Measurements from ENCODE around the gene ALDH1L1.
A peak's percentile ranks its signal among the peaks of the same experiment; 100 is the strongest.

ALDH1L1 gene

DNA sequence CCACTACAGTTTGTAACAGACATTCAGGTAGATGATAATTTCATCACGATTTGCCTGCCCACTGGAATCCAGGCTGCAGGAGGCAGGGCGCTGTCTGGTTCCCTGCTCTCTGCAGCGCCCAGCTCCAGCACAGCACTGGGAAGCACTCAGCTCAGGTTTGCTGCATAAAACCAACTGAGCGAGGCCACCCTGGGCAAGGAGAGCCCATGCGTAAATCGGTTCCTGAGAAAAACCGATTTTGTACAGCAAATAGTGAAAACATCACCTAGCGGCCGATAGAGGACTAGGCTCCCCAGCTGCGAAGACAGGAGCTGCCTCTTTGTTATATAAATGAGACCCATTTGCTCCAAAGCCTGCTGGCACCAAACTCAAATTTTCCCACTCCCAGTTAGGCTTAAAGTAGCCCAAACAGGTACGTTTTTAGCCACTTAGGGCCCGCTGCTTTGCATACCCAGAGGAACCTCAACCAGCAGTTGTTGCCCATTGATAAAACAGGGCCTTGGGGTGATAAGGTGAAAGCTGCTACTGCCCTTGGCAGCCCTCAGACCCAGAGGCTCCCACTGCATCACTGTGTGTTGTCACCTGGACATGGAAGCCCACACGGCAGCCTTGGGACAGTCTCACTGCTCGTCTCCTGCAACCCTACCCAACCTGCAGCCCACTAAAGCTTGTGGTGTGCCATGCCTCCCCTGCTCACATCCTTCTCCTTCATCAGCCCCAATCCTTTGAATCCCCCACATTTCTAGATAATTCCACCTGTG lies 47.5 kb downstream of the ALDH1L1 start:
- peak; percentile 8 for DNase-seq

DNA sequence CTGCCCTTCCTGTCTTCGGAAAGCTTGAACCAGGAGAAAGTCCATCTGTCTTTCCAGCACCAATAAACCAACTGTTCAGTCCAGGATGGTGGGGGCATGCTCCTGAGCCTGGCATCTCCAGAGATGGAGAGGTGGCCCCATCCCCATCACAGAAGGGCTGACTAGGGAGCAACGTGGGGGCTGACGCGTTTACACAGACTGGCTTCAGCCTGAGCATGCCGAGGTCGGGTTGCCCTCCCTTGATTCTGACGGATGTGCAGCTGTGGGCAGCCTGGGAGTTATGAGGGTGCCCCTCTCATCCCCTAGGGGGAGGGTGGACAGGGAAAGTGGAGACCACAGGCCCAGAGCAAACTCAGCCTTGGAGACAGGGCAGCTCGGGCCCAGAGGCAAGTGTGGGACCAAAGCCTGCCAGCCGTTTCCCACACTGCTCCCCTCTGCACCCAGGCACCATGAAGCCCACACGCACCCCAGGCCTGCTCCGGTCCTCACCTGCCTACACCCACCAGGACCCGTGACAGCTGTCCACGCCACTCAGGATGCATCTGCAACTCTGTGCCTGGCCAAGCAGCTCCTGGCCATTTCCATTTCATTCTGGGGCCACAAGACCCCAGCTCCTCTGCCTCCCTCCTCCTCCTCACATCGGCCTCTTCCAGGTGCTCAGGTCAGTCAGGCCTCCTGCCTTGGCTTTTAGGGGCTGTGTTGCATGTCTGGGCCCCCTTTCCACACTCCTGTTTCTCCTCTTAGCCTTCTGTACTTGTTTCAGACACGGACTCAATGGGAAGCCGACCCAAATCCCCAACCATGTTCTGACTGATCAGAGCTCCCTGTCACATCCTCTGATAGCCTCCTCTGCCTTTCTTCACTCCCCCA lies 48.3 kb downstream of the ALDH1L1 start:
- DNase-seq, result peak; percentile 3

DNA sequence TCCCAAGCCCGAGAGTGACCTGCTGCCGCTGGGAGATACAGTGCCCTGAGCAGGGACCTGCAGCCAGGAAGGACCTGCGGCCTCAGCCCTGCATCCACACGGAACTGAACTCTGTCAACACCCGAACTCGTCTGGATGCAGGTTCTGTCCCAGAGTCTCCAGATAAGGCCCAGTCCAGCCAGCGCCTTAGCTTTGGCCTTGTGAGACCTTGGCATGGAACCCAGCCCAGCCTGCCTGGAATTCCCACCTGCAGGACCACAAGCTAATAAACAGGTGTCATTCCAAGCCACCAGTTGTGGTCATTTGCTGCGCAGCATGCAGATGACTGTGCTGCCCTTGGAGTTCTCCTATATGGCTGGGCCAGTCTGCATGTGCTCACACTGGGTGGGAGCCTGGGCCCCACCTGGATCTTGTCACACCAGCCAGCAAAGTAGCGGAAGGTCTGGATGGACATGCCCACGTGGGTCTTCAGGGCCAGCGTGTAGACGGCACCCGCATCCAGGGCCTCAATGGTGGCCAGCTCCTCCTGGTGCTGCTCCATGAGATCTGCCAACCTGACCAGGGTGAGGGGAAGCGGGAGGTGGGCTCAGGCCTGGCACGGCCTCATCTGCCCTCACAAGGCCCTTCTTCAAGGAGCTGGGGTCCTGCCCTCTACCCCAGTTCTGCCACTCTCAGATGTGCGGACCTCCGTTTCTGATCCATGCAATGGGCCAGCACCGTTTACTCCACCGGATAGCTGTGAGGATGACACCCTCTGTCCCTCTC lies 49.2 kb downstream of the ALDH1L1 start:
- DNase-seq, result peak; percentile 3

DNA sequence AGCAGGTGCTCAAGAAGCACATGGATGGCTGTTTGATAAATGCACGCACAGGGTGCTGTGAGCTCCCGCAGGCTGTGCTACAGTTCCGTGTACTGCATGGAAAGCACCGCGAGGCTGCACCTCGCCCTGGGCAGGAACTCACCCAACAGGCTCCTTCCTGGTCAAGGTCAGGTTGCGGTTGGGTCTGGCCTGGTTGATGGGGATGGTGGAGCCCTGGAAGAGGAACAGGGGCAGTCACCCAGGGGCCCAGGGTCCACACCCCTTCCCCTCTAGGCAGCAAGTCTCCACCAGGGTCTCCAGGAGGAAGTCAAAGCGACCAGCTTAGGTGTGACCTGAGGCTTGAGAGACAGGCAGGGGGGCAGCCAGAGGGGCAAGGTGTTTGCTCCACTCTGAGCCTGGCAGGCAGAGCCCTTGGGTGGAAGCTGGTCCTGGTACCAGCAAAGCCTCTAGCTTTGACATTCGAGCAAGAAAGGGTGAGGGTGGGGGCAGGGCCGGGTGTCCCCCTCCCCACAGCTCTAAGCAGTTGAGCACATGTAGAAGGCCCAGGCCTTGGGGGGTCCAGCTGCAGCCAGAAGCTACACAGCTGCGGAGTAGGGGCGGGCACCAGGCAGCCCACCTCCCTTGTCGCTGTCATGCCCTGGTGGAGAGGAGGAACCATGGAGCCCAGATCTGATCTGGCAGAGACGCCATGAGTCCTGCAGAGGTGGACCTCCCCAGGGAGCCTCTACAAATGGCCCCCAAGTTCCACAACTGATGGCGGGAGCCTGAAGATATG lies 50.1 kb downstream of the ALDH1L1 start:
- DNase-seq, result peak; percentile 5

DNA sequence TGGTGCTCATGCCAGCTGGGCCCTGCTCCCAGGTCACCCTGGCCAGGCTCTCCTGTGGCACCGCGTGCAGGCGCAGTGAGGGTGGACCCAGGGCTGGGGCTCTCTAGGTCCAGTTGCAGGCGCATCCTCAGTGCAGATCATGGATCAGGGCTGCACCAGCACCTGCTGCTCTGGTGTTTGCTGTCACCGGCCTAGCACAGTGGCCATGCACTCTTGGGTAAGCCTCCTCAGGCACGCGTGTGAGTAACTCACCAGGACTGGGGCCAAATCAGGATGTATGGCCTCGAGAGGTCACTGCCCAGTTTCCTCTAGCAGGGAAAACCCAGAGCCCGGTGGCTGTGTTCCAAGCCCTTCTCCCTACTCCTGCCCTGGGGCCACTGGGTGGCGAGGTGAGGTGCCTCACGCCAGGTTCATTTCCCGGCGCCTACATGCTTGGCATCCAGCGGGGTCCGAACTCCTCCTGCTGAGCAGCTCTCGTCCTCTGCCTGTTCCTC lies 50.9 kb downstream of the ALDH1L1 start:
- DNase-seq, result peak; percentile 7

DNA sequence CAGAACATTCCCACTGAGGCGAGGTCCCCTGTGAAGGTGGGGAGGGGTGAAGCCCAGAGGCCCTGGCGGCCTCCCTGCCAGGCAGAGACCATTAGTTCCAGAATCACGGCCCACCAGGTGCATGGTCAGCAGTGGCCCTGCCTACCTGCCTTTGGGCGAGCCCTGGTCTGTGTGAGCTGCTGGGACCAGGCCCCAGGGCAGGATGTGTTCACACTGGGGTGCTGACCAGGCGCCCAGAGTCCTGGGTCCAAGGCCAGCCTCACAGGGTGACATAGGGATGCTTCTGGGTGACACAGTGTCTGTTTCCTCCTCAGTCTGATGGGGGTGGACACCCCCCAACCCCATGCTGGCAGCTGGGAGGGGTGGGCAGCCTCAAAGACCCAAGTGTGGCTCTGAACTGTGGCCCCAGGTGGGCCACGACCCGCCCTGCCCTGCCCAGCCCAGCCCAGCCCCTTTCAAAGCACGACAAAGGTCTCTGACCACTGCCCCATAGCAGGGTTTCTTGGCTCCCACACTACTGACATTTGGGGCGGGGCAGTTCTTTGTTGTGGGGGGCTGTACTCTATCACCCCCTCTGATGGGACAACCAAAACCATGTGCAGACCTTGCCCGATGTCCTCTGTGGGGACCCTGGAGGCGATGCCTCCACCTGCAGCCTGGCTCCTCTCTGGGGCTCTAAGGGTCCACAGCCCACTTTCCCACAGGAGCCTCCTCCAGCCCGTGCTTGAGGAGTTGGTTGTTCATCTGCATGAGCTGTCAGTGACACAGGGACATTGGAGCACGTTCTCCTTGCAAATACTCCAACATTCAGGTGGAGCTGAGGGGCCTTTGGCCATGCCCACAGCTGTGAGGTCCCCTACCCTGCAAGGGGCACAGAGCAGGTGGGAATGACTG lies 51.6 kb downstream of the ALDH1L1 start:
- peak; percentile 8 for DNase-seq

DNA sequence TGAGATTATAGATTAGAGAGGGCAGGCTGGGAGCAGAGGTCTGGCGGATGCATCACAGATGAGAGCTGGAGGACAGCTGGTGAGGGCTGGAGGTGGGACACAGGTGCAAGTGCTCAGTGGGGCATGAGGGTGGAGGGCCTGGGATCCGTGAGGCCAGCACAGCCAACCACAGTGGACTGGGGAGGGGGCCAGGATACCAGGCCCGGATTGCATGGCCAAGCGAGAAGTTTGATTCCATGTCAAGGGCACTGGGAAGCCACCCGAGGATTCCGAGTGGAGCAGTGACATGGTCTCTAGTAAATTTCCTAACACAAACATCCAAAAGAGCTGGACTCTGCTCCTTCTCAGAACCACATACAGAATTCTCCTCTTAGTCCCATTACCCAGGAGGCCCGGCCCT lies 52.5 kb downstream of the ALDH1L1 start:
- DNase-seq, result peak; percentile 2

DNA sequence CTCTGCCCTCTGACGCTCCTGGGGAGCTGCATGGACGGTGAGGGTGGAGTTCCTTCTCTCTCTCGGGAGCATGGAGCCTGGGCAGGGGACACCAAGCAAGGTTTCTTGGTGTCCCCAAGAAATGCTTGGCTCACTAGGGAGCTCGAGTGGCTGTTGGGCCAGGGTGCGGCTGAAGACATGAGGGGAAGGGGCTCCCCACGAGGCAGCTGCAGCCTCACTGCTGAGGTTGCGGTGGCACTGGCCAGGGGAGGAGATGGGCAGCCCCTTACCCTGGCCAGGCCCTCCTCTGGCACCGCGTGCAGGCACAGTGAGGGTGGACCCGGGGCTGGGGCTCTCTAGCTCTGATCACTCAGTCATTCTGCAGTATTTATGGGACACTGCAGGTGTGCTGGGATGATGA lies 52.9 kb downstream of the ALDH1L1 start:
- DNase-seq, result peak; percentile 12

DNA sequence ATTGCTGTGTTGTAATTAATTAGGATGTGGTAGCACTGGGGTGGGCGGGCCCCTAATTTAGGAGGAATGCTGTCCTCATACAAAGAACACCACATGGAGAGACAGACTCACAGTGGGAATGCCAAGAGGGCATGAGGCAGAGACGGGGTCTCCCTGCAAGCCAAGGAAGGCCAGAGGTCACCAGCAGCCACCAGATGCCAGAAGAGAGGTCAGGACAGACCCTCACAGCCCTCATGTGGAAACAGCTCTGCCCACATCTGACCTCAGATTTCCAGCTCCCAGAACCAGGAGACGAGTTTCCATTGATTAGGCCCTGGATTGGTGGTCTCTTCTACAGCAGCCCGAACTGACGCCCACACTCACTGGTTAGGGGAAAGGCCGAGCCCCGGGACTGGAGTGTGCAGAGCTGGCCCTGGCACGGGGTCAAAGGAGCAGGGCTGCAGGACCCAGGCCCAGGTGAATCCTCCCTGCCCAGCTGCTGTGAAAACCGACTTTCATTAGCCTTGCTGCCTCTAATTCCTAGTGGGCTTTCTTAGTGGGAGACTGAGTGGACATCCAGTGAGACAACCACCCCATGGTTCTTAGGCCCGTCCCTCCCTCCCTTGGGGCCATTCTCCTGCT lies 53.5 kb downstream of the ALDH1L1 start:
- no peak for DNase-seq

DNA sequence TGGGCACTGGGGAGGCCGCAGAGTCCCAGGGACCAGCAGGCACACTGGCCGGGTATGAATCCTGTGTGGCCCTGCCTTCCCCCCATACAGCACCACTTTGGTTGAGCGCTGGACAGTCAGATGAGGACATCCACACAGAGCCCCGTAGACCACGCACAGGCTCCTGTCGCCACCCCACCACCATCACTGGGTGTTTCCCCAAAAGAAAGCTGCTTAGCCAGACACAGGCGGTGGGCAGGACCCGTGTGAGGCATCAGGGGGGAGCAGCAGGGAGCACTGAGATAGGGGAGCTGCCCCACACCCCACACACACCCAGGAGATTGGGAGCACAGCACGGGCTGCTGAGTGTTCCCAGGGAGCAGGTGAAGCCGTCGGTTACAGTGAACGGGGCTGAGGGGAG lies 54.1 kb downstream of the ALDH1L1 start:
- peak; percentile 6 for DNase-seq

DNA sequence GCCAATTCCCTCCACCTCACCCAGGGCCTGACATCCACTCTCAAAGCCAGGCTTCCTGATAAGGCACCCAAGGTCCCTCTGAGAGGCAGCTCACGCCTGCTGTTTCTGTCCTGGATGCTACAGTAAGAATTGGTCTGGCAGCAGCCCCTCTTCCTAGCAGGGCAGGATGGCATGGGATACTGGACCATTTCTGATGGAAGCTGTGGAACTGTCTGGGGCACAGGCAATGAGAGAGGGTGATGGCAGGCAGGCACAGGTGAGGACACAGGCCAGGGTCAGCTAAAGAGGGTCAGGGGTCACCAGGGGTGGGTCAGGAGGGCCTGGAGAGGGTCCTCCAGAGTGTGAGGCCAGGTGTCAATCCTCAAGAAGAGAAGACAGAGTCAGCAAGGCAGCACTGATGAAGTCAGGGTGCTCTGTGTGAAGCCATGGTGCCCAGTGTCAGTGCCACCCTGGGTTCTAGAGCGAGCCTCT lies 54.6 kb downstream of the ALDH1L1 start:
- DNase-seq, result peak; percentile 2

DNA sequence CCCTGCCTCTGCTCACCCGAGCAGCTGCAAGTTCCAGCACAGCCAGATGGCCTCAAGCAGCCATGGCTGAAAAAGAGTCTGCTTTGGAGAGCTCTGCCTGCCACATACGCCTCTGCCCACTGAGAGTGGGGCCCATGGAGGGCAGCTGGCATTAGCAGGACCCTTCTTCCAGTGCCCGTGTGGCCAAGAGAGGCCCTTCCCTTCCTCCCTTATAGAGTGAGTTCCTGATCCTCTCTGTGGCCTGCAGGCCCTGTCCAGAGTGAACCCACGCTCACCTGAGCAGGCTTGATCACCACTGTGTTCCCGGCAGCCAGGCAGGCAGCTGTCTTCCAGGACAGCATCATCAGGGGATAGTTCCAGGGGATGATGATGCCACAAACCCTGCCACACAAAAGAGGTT lies 55.0 kb downstream of the ALDH1L1 start:
- DNase-seq, result peak; percentile 2

DNA sequence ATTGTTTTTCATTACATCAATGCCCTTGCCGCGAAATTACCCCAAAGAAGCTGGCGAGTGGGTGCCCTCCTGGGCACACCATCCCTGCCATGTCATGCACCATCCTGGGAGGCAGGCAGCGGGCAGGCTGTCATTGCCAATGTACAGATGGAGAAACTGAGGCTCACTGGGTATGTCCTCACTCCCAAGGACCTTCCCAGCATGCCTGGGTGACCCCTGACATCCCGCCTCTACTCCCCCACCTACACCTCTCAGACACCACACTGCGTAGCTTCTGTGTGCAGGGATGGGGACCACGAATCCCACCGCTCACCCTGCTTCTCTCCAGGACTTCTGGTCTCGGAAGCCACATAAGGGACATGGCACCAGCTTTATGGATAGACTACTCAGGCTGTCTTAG lies 55.5 kb downstream of the ALDH1L1 start:
- peak; percentile 2 for DNase-seq

DNA sequence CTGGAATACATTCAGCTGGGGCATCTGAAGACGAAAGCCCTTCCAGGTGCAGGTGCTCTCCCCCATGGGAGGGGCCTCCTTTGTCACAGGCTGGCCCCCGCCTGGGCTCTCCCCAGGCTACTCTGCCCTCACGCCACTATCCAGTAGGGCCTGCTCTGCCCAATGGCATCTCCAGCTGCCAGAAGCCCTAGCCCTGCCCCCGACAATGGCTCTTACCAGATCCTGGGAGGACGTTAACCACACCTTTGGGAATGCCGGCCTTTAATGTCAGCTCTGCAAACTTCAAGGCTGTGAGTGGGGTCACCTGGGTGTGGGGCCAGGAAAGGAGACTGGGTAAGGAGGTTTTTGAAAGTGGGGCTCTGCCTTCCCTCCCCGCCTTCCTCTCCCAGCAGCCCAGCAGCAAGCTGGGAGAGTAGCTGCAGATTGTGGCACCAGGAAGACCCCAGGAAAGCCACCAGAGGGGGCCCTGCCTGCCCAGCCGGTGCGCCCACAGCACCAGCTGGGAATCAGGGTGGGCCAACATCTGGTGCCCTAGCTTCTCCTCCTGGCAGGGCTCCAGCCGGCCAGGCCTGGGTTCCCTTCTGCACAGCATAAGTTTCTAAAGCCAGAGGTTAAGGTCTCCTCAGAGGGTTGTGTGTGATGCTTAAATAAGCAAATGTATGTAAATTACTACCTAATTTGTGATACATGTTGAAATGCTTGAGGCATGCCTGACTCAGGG lies 56.1 kb downstream of the ALDH1L1 start:
- DNase-seq, result no peak

DNA sequence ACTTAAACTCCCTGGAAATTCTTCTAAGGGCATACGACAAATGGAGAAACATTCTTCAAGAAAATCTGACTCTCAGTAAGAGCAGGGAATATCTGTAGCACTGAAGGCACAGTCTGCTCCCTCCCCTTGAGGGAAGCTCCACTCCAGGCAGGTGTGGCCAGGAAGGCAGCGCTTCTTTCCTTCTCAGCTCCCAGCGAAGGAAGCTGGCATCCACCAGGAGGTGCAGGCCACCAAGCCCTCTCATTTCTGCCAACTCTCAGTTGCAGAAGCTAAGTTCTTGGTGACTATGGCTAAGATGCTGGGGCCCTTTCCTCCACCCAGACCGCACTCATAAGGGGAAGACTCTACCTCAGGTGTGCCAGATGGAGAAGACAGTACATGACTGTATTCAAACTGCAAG lies 58.8 kb downstream of the ALDH1L1 start:
- no peak for DNase-seq

DNA sequence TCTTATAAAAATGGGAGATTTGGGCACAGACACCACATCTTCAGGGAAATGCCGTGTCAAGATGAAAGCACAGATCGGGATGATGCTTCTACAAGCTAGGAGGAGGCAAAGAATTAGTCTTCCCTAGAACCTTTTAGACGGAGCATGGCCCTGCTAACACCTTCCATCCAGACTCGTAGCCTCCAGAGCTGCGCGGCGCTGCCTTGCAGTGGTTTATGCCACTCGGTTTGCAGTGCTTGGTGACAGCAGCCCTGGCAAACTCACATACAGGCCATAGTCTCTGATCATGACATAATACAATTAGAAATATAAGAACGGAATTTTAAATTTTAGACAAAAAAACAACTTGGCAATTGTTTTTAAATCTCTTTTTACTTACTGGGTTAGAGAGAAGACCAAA lies 59.3 kb downstream of the ALDH1L1 start:
- no peak for DNase-seq

DNA sequence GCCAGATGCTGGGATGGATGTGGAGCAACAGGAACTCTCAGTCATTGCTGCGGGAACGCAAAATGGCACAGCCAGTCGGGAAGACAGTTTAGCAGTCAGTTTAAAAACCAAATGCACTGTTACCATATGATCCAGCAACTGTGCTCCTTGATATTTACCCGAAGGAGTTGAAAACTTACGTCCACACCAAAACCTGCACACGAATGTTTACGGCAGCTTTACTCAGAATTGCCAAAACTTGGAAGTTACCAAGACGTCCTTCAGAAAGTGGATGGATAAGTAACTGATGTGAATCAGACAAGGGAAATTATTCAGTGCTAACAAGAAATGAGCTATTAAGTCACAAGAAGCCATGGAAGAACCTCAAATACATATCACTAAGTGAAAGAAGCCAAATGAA lies 60.4 kb downstream of the ALDH1L1 start:
- no peak for DNase-seq

DNA sequence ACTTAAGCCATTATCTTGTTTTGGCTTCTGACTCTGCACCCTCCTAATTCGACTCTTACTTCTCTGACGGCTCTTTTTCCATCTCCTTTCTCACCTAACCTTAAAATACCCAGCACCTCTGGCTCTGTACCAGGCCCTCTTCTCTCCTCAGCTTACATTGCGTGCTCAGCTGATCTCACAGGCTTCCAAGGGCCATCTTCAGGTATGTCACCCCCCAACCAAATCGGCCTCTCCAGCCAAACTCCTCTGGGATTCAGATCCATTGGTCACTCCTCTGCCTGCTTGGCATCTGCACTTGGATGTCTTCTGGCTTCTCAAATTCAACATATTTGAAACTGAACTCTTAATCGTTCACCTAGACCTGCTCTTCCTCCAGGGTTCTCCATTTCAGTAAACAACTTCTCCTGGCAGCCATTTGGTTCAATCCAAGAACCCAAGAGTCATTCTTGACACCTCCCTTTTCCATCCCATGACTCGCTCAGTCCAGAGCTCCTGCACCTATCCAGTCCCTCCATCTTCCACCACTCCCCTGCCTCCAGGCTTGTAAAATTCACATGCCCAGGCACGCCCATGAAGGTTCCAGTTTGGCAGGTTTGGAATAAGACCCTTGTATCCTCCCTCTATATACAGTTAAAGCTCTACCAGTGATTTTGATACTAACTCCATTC lies 61.2 kb downstream of the ALDH1L1 start:
- no peak for DNase-seq

DNA sequence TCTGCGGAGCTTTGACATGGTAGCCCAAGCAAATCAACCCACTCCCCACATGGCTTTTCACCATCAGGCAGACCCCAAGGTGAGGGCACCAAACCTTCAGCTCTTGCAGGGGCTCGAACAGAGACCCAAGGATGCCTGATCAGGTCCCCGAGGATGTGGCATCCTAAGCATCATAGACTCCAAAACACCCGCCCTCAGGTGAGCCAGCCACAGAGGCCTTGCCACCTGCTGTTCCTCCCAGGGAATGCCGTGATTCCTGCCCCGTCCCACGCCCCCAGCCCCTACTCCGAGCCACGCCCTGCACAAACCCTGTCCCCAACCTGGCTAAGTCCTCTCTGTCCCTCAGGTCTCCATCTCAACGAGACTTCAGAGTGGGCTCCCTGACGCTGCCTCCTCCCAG lies 61.8 kb downstream of the ALDH1L1 start:
- no peak for DNase-seq

DNA sequence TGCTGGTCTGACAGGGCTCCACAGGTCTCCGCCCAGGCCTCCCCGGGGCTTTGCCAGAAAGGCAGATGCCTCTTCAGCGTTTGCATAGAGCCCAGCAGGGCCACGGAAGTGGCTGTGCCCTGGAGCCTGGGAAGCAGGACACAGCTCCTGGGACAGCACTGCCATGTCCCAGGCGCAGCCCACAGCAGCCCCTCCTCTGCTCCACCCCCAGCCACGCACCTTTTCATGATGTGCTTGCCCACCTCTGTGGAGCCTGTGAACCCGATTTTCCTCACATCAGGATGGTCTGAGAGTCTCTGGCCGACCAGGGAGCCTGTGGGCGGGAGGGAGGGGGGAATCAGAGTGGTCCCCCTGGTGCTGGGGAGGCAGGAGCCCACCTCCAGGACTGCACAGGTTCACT lies 62.6 kb downstream of the ALDH1L1 start:
- no peak for DNase-seq
